Spleen (tissue), 11 donors: ENCODE measurements around the gene SOWAHD. TPM values are rescaled to one million over a fixed set of nuclear protein-coding genes. Genes with fewer than 3 reads are reported as not detected.
A peak's percentile ranks its signal among the peaks of the same experiment; 100 is the strongest.
"Not testable (repeated sequence)": the region's sequence is repeated elsewhere in the genome, so short reads cannot be mapped to it uniquely, and the experiment has no call there.

Experiments used
- DNase-seq: peaks from one replicate; pipeline ENCODE4 v3.0.0-alpha.2; 2020
- H3K27ac ChIP-seq, 8 donors: fragments of 200-600 bp; sonication (generic) in 7 of 8; 1 replicate in 4 of 8; 2 replicates in 4 of 8; pipeline versions ENCODE4 v1.5.0 to v1.8.0; 2016 to 2021; ENCODE audit warnings: inconsistent platforms in 4 of 8, mild to moderate bottlenecking in 4 of 8, moderate library complexity in 1 of 8
- H3K27me3 ChIP-seq, 7 donors: fragments of 200-600 bp; sonication (generic) in 6 of 7; replicated peaks in 1 of 7; 1 replicate in 4 of 7; 2 replicates in 3 of 7; pipeline versions ENCODE4 v1.5.0 to v1.8.0; 2016 to 2021; ENCODE audit warnings: inconsistent platforms in 3 of 7, mild to moderate bottlenecking in 1 of 7
- H3K36me3 ChIP-seq, 6 donors: fragments of 200-600 bp; sonication (generic) in 5 of 6; 1 replicate in 4 of 6; 2 replicates in 2 of 6; pipeline versions ENCODE4 v1.5.0 to v1.8.0; 2016 to 2021; ENCODE audit warnings: inconsistent platforms in 2 of 6
- H3K4me1 ChIP-seq, 6 donors: fragments of 200-600 bp; sonication (generic) in 5 of 6; 1 replicate in 3 of 6; 2 replicates in 3 of 6; pipeline versions ENCODE4 v1.5.0 to v1.8.0; 2016 to 2021; ENCODE audit warnings: inconsistent platforms in 3 of 6
- H3K4me3 ChIP-seq, 8 donors: fragments of 200-600 bp; sonication (generic) in 7 of 8; 1 replicate in 4 of 8; 2 replicates in 4 of 8; pipeline versions ENCODE4 v1.5.0 to v1.8.0; 2016 to 2021; ENCODE audit warnings: inconsistent platforms in 4 of 8, mild to moderate bottlenecking in 4 of 8, moderate library complexity in 2 of 8
- H3K9me3 ChIP-seq, 8 donors: fragments of 200-600 bp; sonication (generic) in 7 of 8; 1 replicate in 4 of 8; 2 replicates in 4 of 8; pipeline versions ENCODE4 v1.5.0 to v1.8.0; 2016 to 2021; ENCODE audit warnings: inconsistent platforms in 4 of 8
- POLR2A ChIP-seq, 3 donors: fragments of 450-650 bp; IDR thresholded peaks; one replicate each; pipeline ENCODE4 v1.5.1; 2017; ENCODE audit warnings: antibody characterized with exemption in 3 of 3, mild to moderate bottlenecking in 1 of 3
- POLR2AphosphoS5 ChIP-seq, 3 donors: sonication (generic); formaldehyde crosslinking; IDR thresholded peaks; one replicate each; pipeline ENCODE4 v1.5.1; 2017; ENCODE audit warnings: antibody characterized with exemption in 3 of 3
- WGBS, 5 donors: extraction: QIAGEN DNeasy Blood & Tissue Kit in 3 of 5; methylation state at CpG; one replicate each; pipeline versions ENCODE4 v1.1.5 to v1.1.7; 2013 to 2018; 5-methylcytosine and 5-hydroxymethylcytosine counted together
- intact Hi-C: fragments of 100-400 bp; cut with DNase I; formaldehyde crosslinking; loops from one replicate; pipeline ENCODE4 v1.15.0; 2023; ENCODE audit warnings: low total_unique reads
- polyA plus RNA-seq, 3 donors: library from polyadenylated mRNA; stranded (reverse); fragments of 200-250 nt; gene quantifications; one replicate each; pipeline ENCODE4 v1.2.1, GENCODE V29; 2013
- total RNA-seq, 7 donors: library from RNA; depleted of rRNA in 3 of 7; stranded (reverse); fragments of >200 nt in 3 of 7; fragmentation: NEBNext Ultra II Directional in 4 of 7; extraction: Animal tissue kit (Norgen Biotek cat#: 25700) in 4 of 7; gene quantifications; one replicate each; pipeline versions ENCODE4 v1.1.0 to v1.2.1, GENCODE V29; 2016 to 2021
- TF ChIP-seq, protein P1 (sequence below), 11 experiments: fragments of 200-600 bp in 7 of 11; fragments of 450-650 bp in 4 of 11; sonication (generic) in 4 of 11; IDR thresholded peaks in 8 of 11; conservative IDR thresholded peaks in 3 of 11; 1 replicate in 7 of 11; 2 replicates in 4 of 11; pipeline versions ENCODE4 v1.4.0 to v1.8.0; 2016 to 2021; ENCODE audit warnings: antibody characterized with exemption in 11 of 11, inconsistent platforms in 4 of 11, mild to moderate bottlenecking in 1 of 11
- donor health status: healthy with polysubstance abuse.
- donor health status: DM: no; HTN: no; CAD: no; lungs with moderate emphysema.
- donor health status: DM: no; HTN: no; CAD: no.
- donor health status: Bipolar disorder and iron deficiency.
- donor health status: healthy.
- donor health status: DM: no; HTN: no; CAD: no.
- donor health status: DM: yes; HTN: yes; CAD: no.

SOWAHD gene
- total and polyA plus RNA-seq, 10 donors, result 5.0 to 26.2 (median 8.7) TPM

DNA sequence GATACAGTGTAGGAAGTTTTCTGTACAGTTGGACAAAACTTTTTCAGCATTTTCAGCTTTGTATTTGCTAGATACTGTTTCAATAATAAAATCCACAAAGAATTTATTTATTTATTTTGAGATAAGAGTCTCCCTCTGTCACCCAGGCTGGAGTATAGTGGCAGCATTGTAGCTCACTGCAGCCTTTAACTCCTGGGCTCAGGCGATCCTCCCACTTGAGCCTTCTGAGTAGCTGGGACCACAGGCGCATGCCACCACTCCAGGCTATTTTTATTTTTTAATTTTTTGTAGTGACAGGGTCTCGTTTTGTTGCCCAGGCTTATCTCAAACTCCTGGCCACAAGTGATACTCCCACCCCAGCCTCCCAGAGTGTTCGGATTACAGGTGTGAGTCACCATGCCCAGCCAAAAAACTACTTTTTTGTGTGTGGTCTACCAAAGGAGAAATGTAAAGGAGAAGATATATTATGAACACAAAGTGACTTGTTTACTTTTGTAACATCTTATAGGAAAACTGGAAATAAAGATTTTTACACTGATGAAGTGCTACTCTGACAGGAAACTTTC, 13.0 kb upstream of the SOWAHD start:
- peak; percentile 3 for DNase-seq
- Histone ChIP-seq H3K9me3 (no peaks in the 10 kb centered on the region), H3K27ac (no peak overlapping the region), H3K4me3 (no peak overlapping the region), H3K36me3 (no peaks in the 10 kb centered on the region), H3K27me3 (no peaks in the 10 kb centered on the region), H3K4me1 (no peaks in the 10 kb centered on the region)
- TF ChIP-seq POLR2AphosphoS5 (IDR thresholded peaks at IDR 0.05) (no peak), POLR2A (IDR thresholded peaks at IDR 0.05) (no peak)
- TF ChIP-seq, protein P1, sequence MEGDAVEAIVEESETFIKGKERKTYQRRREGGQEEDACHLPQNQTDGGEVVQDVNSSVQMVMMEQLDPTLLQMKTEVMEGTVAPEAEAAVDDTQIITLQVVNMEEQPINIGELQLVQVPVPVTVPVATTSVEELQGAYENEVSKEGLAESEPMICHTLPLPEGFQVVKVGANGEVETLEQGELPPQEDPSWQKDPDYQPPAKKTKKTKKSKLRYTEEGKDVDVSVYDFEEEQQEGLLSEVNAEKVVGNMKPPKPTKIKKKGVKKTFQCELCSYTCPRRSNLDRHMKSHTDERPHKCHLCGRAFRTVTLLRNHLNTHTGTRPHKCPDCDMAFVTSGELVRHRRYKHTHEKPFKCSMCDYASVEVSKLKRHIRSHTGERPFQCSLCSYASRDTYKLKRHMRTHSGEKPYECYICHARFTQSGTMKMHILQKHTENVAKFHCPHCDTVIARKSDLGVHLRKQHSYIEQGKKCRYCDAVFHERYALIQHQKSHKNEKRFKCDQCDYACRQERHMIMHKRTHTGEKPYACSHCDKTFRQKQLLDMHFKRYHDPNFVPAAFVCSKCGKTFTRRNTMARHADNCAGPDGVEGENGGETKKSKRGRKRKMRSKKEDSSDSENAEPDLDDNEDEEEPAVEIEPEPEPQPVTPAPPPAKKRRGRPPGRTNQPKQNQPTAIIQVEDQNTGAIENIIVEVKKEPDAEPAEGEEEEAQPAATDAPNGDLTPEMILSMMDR (IDR thresholded peaks at IDR 0.05 in 8 of 11, conservative IDR thresholded peaks at IDR 0.05 in 3 of 11), result no peak
- intact Hi-C loops, result no loop called here
- WGBS, 5 donors, result 72 to 91% (median 74%) methylated on average over 4 of the region's 4 CpGs

DNA sequence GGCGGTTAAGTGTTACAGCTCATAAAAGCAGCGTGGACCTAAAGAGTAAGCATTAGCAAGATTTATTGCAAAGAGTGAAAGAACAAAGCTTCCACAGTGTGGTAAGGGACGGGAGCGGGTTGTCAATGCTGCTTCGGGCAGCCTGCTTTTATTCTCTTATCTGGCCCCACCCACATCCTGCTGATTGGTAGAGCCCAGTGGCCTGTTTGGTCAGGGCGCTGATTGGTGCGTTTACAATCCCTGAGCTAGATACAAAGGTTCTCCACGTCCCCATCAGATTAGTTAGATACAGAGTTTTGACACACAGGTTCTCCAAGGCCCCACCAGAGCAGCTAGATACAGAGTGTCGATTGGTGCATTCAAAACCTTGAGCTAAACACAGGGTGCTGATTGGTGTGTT, 8.3 kb upstream of the SOWAHD start:
- H3K4me3 ChIP-seq, intact Hi-C loops, H3K36me3 ChIP-seq, H3K27me3 ChIP-seq, H3K9me3 ChIP-seq, H3K27ac ChIP-seq, DNase-seq: not testable (repeated sequence)
- H3K4me1 ChIP-seq, result peaks cover 0 to 16% (median 5%) of the 10 kb centered on the region in 6 donors
- 81 to 89% (median 83%) methylated on average over 7 to 9 of the region's 9 CpGs for WGBS, 5 donors

DNA sequence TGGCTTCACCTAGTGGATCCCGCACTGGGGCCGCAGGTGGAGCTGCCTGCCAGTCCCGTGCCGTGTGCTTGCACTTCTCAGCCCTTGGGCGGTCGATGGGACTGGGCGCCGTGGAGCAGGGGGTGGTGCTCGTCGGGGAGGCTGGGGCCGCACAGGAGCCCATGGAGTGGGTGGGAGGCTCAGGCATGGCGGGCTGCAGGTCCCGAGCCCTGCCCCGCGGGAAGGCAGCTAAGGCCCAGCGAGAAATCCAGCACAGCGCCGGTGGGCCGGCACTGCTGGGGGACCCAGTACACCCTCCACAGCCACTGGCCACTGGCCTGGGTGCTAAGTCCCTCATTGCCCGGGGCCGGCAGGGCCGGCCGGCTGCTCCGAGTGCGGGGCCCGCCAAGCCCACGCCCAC, 7.6 kb upstream of the SOWAHD start:
- H3K27me3 ChIP-seq, H3K27ac ChIP-seq, H3K9me3 ChIP-seq, H3K36me3 ChIP-seq, H3K4me3 ChIP-seq, intact Hi-C loops: not testable (repeated sequence)
- whole genome bisulfite sequencing, 5 donors, result 93 to 97% (median 97%) methylated on average over 6 to 20 of the region's 27 CpGs; no CpG with 5 or more reads in 1 of the 5 donors
- DNase-seq, result peak; percentile 61
- peaks cover 0 to 21% (median 9%) of the 10 kb centered on the region in 6 donors for H3K4me1 ChIP-seq

DNA sequence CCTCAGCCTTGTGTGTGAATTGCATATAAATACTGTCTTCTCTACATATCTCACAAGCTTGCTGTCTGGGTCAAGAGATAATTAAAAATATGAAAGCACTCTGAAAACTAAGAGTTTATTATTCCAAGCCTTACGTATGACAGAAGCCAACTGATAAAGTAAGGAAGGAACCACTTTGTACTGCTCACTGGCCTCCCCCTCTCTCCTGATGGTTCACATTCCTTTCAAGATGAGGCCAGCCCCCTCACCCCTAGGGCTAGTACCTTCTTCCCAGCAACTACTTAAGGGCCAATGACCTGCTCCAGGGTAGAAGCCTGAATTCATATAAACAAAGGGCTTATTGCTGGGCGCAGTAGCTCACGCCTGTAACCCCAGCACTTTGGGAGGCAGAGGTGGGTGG, 5.4 kb upstream of the SOWAHD start:
- 77 to 97% (median 93%) methylated on average over 1 to 3 of the region's 3 CpGs for WGBS, 5 donors
- H3K36me3 ChIP-seq, result no peaks in the 10 kb centered on the region
- H3K4me3 ChIP-seq, result no peak overlapping the region
- H3K9me3 ChIP-seq, result no peaks in the 10 kb centered on the region
- H3K27me3 ChIP-seq, result no peaks in the 10 kb centered on the region
- H3K4me1 ChIP-seq, result peaks cover 15 to 44% (median 31%) of the 10 kb centered on the region in 6 donors
- intact Hi-C loops, result no loop called here
- no peak overlapping the region for H3K27ac ChIP-seq
- DNase-seq, result no peak
- TF ChIP-seq POLR2A (IDR thresholded peaks at IDR 0.05) (no peak), POLR2AphosphoS5 (IDR thresholded peaks at IDR 0.05) (no peak)
- TF ChIP-seq, protein P1 (IDR thresholded peaks at IDR 0.05 in 8 of 11, conservative IDR thresholded peaks at IDR 0.05 in 3 of 11), result no peak

DNA sequence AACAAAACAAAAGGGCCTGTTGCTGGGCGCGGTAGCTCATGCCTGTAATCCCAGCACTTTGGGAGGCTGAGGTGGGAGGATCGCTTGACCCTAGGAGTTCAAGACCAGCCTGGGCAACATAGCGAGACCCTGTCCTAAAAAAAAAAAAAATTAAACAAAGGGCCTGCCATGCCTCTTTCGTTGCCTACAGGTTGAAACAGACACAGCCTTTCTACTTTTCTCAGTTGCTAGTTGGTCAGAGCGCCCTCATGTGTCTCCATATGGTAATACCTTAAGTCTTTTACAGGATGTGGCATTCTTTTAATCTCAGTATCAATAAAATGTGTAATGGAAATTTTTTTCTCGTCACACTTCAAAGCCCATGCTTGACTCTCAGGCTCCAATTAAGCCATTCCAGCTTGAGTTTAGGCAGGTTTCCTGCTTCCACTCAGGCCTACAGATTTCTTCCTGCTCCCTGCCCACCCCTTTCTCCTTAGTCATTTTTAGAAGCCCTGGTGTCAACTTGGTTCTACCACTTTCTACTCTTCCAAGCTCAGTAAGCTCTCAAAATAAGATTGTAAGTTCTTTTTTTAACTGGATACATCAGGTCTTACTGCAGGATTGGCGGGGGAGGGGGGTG, 4.6 kb upstream of the SOWAHD start:
- WGBS, 5 donors, result 44 to 64% (median 60%) methylated on average over 7 to 8 of the region's 8 CpGs
- intact Hi-C loops, result no loop called here
- peaks cover 15 to 45% (median 33%) of the 10 kb centered on the region in 6 donors for H3K4me1 ChIP-seq
- peak; percentile 32 for DNase-seq
- TF ChIP-seq POLR2AphosphoS5 (IDR thresholded peaks at IDR 0.05) (no peak), POLR2A (IDR thresholded peaks at IDR 0.05) (no peak)
- TF ChIP-seq, protein P1 (IDR thresholded peaks at IDR 0.05 in 8 of 11, conservative IDR thresholded peaks at IDR 0.05 in 3 of 11), result peak; percentile 20 to 65 (median 55)
- no peaks in the 10 kb centered on the region for H3K9me3 ChIP-seq
- H3K36me3 ChIP-seq, result no peaks in the 10 kb centered on the region
- peak overlapping the region in 4 of 8 donors; percentile 86 to 91 (median 88) for H3K27ac ChIP-seq
- H3K4me3 ChIP-seq, result no peak overlapping the region
- no peaks in the 10 kb centered on the region for H3K27me3 ChIP-seq
